Measurements from ENCODE around the gene ITGB7.

Gene ITGB7

DNA sequence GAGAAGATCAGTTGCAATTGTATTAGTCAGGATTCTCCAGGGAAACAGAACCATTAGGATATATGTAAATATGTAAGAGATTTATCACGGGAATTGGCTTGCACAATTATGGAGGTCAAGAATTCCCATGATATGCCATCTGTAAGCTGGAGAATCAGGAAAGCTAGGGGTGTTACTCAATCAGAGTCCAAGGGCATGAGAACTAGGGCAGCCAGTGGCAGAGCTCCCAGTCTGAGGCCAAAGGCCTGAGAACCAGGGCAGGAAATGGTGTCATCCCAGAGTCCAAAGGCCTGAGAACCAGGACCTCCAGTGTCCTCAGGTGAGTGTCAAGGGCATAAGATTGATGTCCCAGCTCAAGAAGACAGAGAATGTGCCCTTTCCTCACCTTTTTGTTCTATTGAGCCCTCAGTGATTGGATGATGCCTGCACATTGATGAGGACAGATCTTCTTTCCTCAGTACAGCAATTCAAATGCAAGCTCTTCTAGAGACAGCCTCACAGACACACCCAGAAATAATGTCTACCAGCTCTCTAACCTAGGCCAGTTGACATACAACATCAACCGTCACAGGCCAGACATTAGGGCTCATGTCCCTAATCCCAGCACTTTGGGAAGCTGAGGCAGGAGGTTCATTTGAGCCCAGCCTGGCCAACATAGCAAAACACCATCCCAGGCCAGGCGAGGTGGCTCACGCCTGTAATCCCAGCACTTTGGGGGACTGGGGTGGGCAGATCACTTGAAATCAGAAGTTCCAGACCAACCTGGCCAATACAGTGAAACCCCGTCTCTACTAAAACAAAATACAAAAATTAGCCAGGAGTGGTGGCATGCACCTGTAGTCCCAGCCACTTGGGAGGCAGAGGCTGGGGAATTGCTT, 61.4 kb downstream of the ITGB7 start:
- no peak for DNase-seq (ENCODE audit: low spot score)

DNA sequence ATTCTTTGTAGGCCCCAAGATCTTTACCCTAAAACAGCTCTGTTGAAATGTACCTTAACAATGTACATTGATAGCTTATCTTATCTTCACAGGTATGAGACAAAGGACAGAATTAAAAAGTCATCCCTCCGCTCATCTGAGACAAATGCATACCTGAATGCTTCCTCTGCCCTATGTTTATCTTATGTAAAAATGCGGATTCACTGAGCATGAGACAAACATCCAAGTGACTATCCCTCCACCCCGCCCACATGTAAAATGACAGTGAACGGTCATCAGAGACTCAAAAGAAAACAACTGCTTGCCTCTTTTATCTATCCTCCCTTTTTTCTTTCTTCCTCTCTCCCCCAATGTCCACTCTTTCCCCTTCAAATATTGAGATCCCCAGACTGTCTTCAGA, 63.7 kb downstream of the ITGB7 start:
- no peak for DNase-seq (ENCODE audit: low spot score)
